ENCODE measurements around the gene KIDINS220.
"Not testable (repeated sequence)": the region's sequence is repeated elsewhere in the genome, so short reads cannot be mapped to it uniquely, and the experiment has no call there.

The KIDINS220 gene

DNA sequence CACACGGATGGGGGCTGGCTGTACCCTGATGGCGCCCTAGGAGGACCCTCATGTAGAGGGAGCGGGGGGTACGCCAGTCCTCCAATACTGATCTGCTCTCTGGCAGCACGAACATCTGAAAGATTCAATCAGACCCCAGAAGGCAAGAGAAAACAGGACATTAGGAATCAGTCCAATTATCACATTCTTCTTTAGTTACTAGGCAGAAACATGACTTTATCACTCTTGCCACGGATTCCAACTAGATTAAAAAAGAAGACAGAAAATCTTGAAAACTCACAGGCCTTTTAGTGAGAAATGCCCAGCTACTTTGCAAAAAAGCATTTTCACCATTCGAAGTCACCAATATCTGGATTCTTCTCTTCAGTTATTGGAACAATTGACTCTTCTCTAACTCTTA is 87.2 kb downstream of the KIDINS220 start:
- DNase-seq, result no peak

DNA sequence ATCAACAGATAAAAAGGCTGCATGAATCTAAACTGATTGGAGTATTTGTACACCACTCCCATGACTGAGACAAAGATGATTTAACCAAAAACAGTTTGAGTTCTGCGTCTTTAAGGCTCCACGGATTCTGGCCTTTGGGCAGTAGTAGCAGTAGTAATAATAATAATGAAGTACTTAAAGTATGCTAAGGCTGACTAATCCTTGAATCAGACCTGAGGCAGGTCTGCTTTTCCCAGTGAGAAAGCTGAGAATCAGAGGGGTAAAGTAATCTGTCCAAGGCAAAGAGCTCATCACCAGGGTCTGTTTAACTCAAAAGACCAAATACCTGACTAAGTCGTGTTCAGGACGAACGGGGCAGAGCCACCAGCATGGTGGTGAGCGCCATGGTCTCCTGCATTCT is 94.2 kb downstream of the KIDINS220 start:
- no peak for DNase-seq

DNA sequence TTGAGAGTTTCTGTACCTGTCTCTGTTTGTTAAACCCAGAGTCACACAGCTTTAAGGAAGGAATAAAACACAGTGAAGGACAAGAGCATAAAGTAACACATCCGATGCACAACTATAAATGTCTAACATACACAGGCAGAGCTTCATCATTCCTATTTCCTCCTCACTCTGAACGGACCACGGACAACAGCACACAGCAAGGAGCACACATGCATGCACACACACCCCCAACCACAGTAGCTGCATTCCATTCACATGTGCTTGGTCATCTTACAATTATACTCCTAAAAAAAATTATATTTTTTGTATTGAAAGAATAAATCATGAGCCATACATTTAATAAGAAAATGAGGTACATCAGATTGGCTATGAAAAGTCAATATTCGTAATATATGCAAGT is 97.3 kb downstream of the KIDINS220 start:
- DNase-seq, result no peak

DNA sequence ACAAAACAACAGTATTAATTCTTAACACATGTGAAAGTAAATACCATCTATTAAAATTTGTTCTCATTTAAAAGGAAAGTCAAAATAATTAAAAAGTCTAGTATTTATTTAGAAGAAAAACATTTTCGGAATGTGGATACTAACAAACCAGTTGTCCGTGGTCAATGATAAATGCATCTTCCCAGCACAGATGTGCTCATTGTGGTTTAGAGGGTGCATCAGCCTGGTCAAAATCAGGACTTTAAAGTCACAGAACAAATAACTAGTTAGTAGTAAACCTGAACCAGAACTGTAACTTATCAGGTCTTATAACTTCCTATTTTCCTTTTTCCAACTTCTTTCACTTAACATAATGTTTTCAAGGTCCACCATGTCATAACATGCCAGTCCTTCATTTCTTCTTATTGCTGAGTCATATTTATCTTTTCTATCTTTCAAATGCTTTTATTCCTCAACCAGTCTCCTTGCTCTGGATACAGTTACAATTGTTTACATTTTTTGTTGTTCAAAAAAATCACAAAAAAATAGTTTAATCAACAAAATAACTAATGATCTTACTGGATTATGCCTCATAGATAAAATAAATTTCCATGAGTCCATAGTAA is 99.7 kb downstream of the KIDINS220 start:
- DNase-seq, result no peak

DNA sequence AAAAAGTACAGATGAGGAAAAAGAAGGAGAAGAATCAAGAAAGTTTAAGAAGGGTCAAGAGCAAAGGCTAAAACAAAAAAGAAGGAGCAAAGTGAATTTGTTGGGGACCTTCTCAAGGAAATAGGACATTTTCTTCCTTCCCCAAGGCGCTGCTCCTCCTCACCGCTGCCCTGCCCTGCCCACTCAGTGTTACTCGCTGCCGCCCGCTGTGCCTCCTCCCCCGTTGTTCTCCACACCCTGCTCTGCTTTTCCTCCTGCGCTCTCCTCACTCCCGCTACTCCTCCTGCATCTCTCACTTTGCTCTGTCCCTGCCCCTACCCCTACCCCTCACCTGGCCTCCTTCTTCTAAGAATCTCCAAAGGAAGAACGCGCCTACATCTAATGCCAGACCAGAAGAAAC is 104.8 kb downstream of the KIDINS220 start:
- DNase-seq, result no peak

DNA sequence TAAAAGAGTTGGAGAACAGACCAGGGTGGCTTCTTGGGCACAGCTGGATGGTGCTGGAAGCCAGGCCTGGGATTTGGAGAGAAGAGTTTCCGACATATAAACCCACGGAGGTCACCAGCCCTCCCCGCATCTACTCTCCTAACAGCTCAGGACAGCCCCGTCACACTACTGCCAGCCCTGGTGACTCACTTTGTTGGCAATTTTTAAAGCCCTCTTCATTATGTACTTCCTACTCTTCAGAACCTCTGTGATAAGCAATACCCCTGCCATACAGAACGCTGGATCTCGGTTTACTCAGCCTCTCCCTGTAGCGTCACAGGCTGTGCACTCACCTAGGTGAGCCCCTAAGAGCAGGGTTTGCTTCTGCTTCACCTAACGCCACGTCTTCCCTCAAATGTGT is 107.5 kb downstream of the KIDINS220 start:
- DNase-seq, result no peak

DNA sequence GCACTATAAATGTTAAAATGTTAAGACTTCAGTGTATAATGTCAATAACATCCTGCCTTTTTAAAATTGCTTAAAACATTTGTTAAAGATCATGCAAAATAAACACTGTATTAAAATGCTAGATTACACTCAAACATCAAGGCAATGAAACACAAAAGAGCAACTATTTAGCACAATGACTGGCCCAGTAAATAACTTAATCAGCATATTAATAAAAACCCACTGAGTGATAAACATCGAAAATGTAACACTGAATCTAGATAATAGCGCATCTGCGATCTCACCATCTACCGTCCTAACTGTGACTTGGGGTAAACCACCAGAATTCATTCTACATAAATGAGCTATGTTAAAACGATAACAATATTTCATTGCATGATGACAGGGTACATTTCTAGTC is 108.3 kb downstream of the KIDINS220 start:
- not testable (repeated sequence) for DNase-seq

DNA sequence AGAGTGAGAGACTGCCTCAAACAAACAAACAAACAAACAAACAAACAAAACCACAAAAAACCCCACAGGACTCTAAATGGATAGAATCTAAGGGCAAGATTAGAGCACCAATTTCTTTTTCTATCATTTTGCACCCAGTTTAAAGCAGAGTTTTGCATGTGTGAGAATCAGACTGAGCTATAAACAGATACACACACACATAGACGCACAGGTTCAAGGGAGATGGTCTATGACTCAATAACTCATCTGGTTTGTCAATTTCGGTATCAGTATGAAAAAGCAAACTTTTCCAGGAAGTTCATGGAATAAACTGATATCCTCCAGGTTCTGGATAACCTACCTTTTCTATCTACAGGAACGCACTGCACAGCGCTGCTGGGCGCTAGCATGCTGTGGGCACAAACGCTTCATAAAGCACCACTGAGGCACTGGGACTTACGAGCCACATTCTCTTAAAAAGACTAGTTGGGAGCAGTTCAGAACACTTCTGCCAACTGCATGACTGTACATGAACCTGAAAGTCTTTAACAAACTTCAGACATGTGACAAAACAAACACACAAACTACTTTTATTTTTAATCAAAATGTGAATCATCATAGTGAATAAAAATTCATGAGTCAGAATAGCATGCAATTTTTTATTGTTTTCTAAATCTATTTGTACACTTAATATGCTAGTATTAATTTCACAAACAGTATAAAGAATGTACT is 109.0 kb downstream of the KIDINS220 start:
- DNase-seq, result no peak

DNA sequence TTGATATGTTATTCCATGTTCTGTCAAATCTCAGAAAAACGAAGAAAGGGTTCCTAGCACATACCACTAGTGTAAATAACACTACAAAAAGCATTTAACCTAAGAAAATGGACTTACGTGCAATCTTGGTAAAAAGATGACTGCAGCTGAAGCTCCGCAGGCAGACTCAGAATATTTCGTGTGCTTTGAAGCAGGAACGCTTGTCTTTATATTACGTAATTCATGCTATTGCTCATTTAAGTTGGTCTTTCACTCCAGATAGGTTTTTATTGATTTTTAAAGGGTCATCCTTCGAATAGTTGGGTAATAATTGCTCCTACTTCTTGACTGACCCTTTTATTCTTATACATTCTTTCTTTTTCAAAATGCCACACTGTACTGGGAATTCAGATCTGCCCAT is 111.6 kb downstream of the KIDINS220 start:
- DNase-seq, result no peak

DNA sequence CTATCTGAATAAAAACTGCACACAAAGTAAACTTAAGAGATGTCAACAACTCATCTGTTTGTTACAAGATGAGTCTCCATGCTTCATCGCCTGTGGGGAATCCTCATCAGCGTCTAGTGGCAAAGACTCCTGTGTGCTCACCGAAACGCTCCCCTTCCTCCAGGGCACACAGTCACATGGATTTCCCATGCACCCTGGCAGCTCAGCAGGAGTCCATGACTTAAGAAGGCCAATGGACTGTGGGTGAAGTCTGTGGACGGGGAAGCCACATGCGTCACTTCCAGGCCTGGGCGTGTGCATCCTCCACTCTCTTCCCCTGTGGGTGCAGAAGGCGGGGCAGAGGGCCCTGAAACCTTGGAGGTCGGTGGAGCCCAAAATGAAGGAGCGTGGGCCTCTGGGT is 114.4 kb downstream of the KIDINS220 start:
- DNase-seq, result no peak

DNA sequence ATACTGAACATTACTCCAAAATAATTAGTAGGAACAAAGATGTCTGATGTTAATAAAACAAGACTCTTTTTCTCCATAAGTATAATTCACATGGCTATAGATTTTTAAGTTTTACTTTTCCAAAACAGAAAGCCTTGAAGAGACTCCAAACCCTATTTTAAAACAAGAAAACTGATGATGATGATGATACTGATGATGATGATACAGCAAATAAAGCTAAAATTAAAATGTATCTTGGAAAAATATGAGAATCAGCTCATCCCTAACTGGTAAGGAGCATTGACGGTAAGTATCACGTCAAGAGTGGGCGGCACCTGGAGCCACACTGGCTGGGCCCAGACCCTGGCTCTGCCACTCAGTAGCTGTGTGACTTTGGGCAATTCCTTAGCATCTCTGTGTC is 116.0 kb downstream of the KIDINS220 start:
- no peak for DNase-seq

DNA sequence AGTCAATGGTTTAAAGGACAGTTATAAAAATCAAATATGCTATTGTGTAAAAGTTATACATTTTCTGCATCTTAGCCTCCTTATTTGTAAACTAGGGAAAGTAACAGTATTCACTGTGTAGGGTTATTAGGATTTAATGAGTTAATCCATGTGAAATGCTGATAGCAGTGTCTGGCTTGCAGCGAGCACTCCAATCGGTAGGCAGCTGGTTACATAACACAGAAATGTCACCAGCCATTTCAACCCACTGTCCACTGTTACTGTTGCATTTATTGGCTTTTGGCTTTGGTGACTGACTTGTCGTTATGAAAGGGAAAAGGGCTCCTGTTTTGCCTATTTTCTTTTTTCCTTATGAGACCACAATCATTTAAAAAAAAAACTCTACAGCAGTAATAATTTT is 116.7 kb downstream of the KIDINS220 start:
- no peak for DNase-seq

DNA sequence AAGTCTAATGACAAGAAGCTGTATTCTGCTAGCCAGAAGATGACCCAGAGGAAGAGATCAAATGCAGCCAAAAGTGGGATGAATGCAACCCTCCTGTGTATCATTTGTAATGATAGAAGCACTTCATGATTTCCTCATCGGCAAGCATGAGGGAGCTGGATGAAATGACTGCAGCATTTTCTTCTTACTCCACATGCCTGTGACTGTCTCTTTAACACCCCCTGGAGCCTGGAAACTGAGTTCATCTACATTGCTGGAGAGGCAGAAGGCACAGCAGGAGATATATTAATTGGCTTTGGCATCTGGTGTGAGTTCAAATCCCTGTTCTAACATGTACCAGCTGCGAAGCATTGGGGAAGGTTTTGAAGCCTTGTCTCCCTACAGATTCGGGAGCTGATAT is 117.9 kb downstream of the KIDINS220 start:
- DNase-seq, result no peak

DNA sequence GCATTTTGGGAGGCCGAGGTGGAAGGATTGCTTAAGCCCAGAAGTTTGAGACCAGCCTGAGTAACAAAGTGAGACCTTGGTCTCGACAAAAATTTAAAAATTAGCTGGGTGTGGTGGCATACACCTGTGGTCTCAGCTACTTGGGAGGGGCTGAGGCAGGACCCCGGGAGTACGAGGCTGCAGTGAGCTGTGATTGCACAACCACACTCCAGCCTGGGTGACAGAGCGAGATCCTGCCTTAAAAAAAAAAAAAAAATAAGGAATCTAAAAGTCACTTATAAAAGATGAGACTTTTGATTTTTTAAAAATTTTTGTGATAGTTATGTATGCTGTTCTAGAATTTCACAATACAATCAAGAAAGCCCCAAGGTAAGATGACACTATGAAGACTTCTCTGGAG is 122.4 kb downstream of the KIDINS220 start:
- no peak for DNase-seq

DNA sequence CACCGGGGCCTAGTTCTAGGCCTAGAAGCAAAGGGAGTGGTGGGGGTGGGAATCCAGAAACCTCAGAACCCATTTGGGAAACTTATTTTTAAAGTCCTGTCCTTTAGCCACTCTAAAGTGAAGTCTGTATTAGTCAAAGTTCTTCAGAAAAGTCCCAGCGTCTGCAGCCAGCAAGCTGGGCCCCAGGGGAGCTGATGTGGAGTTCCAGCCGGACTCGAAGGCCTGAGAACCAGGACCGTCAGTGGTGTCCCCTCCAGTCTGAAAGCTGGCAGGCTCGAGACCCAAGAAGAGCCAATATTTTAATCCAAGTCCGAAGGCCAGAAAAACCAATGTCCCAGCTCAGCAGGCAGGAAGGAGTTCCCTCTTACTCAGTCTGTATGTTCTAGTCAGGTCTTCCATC is 123.1 kb downstream of the KIDINS220 start:
- no peak for DNase-seq

DNA sequence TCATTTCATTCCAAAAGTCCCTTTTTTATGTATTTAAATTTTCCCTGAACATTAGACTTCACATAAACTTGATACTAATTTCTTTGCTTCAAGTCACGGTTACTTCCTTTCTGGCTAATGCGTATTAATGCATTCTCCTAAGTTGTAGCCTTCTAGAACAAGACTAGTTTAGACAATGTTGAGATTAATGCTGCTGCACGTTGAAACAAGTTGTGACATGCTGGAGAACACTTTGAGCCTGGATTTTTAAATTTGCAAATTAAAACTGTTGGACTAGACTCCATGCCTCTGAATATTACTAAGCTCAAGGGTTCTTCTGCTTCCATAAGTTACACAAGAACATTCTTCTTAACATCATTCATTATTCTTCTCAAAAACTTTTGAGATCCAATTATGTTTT is 126.5 kb downstream of the KIDINS220 start:
- DNase-seq, result no peak

DNA sequence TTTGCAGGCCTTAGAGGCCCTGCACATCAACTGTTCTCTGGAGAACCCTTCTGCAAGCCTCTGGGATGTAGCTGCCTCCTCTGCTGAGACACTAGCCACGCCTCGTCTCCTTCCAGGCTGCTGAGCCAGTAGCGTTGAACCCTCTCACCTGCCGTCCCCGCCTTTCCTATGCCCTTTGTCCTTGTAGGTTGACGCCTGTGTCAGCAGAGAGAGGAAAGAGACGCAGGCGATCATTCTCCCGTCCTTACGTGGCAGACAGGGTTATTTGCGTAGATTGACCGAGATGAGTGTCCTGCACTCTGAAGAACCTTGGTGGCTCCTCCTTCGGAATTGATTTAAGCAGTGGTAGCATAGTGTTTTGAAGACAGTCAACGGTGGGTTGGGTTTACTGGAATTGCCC is 127.8 kb downstream of the KIDINS220 start:
- DNase-seq, result no peak

DNA sequence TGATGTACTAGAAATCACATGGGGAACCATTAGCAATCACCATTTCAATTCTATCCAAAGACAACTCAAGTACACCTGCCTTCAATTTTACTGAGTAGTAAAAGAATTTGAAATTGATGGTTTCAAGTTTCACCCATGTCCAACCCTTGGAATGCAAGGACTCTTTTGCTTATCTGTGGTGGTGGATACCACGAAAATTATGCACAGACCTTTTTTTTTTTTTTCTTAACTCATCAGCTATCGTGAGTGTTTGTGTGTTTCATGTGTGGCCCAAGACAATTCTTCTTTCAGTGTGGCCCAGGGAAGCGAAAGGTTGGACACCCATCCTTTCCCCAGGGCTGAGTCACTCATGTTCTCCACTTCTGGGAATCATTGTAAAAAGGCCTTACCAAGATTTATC is 132.5 kb downstream of the KIDINS220 start:
- DNase-seq, result no peak

DNA sequence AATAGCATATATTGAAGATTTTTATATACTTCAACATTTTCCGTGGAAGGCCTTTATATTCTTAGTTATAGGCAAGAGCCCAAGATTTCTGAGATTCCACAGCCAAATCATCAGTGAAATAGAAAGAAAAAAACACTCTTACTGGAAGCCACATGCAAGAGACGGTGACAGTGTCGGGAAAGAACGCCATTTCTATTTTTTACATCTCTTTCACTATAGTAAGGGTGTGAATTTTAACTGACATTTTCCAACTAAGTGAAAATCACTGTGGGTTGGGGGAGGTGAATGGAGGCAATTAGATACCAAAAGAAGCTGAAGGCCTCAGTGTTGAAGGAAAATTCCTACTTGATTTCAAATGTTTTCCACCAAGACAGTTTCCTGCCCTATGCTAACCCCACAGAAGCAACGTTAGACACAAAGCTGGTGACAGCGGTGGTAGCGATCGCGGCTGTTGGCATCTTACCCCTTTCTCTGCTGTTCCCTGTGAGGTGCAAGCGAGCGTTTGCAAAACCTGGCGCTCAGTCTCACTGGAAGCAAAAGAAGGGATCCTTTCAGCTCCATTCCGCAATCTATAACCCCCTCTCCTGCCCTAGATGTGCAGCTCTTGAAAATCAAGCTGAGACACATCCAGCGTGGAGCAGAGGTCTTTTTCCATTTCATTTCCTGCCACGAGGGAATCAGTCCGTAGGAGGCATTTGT is 135.6 kb downstream of the KIDINS220 start:
- no peak for DNase-seq

DNA sequence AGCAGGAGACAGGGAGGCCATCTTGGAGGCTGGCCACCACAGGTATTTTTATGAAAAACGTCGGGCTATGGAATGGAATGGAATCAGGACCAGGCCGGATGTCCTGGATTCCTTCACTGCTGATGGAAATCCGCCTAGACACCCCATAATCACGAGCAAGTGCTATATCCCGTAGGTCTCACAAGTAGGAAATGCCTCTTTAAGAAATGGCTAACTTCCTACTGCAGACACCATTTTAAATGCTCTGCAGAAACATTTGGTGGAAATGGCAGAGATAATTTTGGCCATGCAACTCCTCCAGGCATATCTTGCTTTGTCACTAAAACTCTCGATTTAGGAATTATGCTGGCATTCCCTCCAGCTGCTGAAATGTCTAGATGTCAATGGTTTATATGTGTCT is 137.6 kb downstream of the KIDINS220 start:
- no peak for DNase-seq

DNA sequence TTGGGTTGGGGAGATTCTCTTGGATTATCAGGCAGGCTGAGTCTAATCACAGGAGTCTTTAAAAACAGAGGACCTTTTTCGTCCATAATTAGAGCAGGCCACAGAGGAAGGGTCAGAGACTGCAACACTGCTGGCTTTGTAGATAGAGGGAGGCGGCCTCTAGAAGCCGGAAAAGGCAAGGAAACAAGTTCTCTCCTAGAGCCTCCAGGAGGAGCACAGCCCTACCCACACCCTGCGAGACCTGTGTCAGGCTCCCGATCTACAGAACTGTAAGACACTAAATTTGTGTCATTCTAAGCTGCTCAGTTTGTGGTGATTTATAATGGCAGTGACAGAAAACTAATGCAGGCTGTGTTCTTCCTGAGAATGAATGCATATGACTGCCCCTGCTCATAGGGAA is 140.2 kb downstream of the KIDINS220 start:
- DNase-seq, result no peak

DNA sequence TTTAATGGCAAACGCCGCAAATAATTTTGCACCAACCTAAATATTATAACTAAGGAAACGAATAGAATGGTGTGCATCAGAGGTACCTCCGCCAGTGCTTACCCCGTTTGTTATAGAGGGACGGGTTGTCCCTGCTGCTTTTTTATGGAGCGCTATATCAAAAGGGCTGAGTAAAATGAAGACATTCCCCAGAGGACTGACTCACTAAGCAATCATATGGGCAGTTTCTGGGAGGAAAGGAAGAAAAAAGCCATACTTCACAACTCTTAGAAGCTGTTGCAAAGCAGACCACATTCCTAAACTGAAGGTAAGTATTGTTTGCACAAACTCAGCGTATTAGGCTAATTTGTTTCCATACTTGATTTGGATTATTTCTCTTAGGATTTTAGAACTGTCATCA is 142.7 kb downstream of the KIDINS220 start:
- DNase-seq, result peak; percentile 24

DNA sequence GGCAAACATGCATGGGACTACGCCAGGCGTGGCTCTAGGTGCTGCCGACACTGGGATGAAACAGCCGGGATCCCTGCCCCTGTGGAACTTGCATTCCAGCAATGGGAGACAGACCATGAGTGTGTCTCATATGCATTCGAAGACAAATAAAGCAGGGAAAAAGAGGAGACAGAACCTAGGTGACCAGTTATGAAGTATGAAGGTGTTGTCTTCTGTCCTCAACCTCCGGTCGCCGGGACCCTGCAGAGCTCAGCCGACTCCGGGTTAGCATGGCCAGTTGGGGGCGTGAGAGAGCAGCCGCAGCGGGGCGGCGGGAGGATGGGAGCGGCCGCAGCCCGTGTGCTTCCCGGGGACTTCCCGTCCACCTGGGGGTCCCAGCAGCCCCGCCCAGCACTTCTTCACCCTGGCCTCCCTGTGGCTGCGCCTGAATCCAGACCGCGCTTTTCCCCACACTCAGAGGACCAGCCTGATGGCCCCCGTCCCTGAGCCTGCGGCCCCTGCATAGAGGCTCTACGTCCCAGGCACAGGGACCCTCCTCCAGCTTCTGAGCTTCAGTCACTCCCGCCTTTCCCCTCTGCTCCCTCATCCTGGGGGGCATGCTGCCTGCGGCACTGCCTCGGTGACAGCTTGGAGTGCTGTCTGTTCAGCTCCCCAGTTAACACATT is 144.1 kb downstream of the KIDINS220 start:
- no peak for DNase-seq

DNA sequence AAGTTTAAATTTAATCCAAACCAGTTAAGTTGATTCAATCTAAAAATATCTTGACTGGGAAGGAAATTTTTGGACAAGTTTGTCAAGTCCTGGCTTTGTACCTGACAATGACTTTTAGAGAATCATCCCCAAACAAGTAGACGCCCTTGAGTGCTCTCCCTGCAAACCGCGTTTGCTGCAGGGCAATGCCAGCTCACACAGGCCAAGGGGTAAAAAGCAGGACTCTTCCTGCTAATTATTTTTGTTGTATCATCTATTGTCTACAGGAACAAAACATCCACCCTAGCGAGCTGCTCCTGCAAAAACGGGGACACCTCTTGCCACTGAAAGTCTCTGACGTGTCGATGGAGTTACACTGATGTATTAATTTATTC is 144.6 kb downstream of the KIDINS220 start:
- no peak for DNase-seq
